Endometrial microvascular endothelial cells (primary cell): ENCODE results near the gene DDX56. TPM values are rescaled to one million over a fixed set of nuclear protein-coding genes. Genes with fewer than 3 reads are reported as not detected.

ENCODE experiments used
- in situ Hi-C: cut with HindIII; loops from 2 replicates; pipeline ENCODE4 v1.10.0; 2017; ENCODE audit warnings: low sequenced_read_pairs, low pct_unique_long_range_greater_than_20kb; ENCODE audit errors: inconsistent ontology term
- total RNA-seq: library from RNA; depleted of rRNA; stranded (reverse); fragments of >200 nt; gene quantifications from one replicate; pipeline ENCODE4 v1.2.3, GENCODE V29; 2015; ENCODE audit errors: inconsistent ontology term

Gene DDX56
- total RNA-seq, 1 donor from 2014 or later: 89.1 TPM

DNA sequence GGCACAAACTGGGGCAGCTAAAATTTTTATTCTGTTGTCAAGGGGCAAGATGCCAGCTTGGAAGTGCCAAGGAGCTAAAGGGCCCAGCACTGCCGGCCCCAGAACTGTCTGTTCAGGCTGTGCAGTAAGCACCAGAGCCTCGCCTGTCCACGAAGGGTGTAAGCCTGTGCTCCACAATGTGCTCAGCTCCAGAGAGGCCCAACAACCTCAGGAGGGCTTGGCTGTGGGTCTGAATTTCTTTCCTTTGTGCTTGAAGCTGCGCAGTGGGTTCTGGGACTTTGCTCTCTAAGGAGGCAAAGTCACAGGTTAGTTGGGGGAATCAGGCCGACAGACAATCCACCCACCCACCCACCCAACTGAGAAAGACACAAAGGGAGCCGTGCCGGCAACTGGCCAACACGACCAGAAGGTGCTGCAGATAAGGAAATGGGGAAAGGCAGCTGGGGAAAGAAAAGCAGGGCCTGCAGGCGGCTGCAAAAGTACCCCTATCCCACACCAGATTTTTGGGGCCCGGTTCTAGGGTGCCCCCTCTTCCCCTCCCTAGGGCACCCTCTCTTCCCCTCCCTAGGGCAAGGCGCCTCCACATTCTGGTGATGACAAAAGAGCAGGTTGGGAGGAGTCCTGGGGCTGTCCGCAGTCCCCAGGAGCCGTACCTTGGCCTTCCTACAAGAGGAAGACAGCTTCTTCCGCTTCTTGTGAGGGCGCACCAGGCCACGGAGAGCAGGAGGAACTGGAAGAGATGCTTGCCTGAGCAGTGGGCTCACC, 7.7 kb downstream of the DDX56 start:
- in situ Hi-C loops: loop anchor here (25.0 kb wide), 1 partner anchor 354 kb away; the partner anchor contains the start of gene YKT6

DNA sequence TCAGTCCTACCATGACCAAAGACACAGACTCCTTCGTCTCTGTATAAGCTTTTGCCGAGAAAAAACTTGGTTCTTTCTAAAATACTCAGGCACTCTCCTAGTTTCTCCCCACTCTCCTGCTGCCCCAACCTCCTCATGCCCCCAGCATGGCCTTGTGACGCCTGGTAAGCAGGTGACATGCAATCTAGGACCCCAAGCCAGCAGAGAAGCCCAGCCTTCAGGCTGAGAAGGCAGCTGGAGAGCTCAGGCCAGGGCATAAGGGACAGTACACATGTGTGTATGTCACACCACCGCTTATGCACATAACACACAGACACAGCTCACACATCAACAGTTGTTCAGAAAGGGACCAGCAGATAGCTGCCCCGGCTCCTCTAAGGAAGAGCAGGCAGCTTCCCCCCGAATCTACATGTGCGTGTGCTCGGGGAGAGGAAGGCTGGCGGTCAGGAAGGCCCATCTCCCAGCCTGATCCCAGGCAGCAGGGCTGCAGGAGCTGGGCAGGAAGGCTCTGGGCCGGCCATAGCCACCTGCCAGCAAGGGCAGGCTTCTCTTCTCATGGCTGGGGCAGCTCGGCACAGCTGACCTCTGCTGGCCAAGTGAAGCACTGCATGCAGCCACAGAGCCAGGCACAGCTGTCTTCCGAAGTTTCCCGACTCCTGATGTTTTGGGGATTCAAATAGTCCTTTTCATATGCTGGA, 8.5 kb downstream of the DDX56 start:
- in situ Hi-C loops: loop anchor here (25.0 kb wide), 1 partner anchor 353 kb away; the partner anchor contains the start of gene YKT6

DNA sequence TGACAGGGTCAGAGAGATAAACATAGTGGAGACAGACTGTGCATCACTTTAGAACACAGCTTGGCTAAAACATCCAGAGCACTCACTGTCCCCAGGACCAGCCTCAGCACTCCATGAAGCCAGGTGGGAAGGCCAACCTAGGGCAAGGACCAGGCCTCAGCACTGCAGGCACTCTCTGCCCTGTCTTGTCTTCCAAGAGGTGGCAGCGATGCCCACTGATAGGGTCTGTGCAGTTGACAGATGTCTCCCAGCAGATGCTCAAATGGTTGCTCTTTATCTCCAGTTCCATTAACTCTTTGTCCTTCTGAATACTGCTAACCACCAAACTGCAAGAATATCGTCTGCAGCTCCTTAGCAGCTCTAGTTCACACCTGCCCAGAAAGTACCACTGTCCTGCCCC, 9.1 kb downstream of the DDX56 start:
- in situ Hi-C loops: loop anchor here (25.0 kb wide), 1 partner anchor 352 kb away; the partner anchor contains the start of gene YKT6

DNA sequence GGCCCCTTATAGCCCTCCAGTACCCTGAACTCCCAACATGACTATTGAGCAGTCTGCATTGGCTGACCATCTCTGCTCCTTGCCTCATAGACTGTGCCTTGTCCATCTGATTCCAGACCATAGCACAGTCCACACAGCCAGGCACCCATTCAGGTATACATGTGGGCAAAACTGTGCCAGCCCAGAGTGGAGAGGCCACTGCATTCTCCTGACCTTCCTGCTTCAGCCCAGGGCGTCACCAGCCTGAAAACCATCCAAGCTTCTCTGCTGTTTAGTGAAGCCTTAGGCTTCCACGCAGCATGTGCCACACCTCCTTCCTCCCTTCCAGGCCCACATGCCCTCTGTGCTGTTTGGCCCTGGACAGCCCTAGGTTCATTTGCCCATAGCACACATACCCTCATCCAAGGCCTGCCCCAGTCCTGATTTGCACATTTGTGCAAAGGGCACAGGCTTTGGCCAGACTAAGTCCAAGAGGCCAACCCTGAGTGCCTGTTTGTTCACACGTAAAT, 10.5 kb downstream of the DDX56 start:
- in situ Hi-C loops: loop anchor here (25.0 kb wide), 1 partner anchor 351 kb away; the partner anchor contains the start of gene YKT6

DNA sequence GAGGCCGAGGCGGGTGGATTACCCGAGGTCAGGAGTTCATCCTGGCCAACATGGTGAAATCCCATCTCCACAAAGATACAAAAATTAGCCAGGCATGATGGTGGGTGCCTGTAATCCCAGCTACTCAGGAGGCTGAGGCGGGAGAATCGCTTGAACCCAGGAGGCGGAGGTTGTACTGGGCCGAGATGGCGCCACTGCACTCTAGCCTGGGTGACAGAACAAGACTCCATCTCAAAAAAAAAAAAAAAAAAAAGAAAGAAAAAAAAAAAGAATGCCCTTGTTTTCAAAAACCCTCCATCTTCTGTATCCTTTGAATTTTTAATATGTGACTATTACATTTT, 11.1 kb downstream of the DDX56 start:
- in situ Hi-C loops: loop anchor here (25.0 kb wide), 1 partner anchor 350 kb away; the partner anchor contains the start of gene YKT6

DNA sequence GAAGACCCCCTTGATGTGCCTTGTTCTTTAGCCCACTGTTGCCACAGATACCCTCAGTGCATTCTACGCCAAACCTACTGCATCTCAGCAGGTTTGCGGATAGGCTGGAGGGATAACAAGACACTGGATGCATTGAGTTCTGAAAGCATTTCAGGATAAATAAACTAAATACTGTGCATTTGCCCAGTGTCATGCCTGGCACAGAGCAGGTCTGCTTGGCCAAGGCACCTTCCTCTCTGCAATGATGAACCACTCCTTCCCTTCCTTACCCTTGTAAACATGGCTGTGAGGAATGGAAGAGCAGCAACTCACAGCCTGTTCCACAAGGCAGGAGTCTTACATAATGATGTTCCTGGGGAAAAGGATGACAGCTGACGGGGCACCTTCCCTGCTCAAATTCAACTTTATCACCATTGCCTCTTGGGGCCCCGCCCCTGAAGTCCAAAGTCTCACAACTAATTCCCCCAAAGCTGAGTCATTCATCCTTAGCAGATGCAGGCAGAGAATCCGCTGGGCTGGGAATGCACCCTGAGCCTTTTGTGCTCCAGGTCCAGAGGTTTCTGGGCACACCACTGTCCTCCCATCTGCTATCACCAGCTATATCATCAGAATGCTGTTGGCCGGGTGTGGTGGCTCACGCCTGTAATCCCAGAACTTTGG, 11.6 kb downstream of the DDX56 start:
- in situ Hi-C loops: loop anchor here (25.0 kb wide), 1 partner anchor 350 kb away; the partner anchor contains the start of gene YKT6

DNA sequence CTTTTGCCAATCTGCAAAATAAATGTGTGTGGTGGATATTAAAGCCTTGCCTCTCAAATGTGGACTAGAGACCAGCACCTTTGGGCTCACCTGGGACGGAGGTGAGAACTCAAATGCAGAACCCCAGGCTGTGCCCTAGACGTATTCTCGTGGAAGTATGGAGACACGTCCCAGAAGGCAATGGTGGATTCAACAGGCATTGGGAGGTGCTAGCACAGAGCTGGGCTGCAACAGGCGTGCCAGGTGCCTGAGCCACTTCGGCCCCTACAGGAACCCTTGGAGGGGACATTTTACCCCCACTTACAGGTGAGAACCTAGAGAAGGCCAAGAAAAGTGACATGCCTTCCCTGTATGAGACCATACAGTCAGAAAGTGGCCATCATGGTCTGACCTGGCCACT, 12.2 kb downstream of the DDX56 start:
- in situ Hi-C loops: loop anchor here (25.0 kb wide), 1 partner anchor 349 kb away; the partner anchor contains the start of gene YKT6

DNA sequence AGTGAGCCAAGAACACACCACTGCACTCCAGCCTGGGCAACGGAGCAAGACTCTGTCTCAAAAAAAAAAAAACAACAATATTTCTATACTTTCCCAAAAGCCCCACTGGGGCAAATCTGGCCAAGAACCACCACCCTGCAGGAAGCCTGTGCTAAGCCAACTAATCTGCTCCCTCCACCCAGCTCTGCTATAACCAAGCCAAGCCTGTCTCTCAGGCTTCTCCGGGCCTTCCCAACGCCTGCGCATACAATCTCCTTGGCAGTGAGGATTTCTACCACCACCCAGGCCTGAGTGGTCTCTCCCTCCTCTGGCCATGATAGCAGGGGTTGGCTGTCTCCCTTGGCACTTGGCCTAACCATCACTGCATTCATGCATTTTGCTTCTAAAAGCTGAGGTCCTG, 14.2 kb downstream of the DDX56 start:
- in situ Hi-C loops: loop anchor here (25.0 kb wide), 1 partner anchor 347 kb away; the partner anchor contains the start of gene YKT6

DNA sequence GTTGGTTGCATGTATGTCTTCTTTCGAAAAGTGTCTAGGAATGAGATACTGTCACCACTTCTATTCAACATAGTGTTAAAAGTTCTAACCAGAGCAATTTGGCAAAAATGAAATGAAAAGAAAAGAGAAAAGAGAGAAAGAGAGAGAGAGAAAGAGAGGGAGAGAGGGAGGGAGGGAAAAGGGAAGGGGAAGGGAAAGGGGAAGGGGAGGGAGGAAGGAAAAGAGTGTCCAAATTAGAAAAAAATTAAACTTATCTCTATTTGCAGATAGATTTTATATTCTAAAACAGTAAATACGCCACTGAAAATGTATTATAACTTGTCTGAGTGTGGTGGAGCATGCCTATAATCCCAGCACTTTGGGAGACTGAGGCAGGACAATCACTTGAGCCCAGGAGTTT, 16.2 kb downstream of the DDX56 start:
- in situ Hi-C loops: loop anchor here (25.0 kb wide), 1 partner anchor 345 kb away; the partner anchor contains the start of gene YKT6

DNA sequence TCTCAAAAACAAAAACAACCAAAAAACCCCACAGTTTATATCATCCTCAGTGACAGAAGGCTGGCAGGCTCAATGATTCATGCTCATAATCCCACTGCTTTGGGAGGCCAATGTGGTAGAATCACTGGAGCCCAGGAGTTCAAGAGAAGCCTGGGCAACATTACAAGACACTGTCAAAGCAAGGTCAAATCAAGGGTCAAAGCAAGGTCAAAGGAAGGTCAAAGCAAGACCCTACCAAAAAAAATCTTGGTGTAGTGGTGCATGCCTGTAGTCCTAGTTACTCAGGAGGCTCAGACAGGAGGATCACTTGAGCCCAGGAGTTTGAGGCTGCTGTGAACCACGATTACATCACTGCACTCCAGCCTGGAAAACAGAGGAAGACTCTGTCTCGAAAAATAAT, 18.4 kb downstream of the DDX56 start:
- in situ Hi-C loops: loop anchor here (25.0 kb wide), 1 partner anchor 343 kb away; the partner anchor contains the start of gene YKT6

DNA sequence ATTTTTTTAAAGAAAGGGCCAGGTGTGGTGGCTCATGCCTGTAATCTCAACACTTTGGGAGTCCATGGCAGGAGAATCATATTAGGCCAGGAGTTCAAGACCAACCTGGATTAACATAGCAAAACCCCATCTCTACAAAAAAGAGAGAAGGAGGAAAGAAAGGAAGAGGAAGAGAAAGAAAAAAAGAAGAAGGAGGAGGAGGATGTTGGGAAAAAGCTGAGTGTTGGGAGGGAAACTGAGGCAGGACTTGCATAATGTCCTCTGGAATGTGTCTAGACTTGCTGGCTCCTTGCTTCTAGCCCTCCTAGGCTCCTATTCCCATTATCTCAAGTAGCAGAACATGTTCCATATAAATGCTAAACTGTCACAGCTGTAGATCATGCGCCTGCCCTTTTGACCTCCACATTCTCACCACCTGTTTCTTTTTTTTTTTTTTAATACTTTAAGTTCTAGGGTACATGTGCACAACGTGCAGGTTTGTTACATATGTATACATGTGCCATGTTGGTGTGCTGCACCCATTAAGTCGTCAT, 21.2 kb downstream of the DDX56 start:
- in situ Hi-C loops: loop anchor here (25.0 kb wide), 1 partner anchor 340 kb away; the partner anchor contains the start of gene YKT6

DNA sequence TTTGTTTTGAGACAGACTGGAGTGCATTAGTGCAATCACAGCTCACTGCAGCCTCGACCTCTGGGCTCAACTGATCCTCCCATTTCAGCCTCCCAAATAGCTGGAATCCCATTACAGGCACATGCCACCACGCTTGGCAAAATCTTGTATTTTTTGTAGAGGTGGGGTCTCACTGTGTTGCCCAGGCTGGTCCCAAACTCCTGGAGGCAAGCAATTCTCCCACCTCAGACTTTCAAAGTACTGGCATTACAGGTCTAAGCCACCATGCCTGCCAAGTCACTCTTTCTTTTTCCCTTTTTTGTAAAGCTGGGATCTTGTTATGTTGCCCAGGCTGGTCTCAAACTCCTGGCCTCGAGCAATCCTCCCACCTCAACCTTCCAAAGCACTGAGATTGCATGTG, 24.3 kb downstream of the DDX56 start:
- in situ Hi-C loops: no loop called here

DNA sequence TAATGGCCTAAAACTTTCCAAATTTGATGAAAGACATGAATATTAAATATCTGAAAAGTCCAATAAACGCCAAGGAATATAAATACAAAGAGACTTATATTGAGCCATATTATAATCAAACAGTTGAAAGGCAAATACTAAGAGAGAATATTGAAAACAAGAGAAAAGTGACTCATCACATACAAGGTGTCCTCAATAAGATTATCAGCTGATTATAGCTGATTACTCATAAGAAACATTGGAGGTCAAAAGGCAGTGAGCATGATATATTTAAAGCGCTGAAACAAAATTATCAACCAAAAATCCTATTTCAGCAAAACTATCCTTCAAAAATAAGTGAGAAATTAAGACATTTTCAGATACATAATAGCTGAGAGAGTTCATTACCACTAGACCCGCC, 24.8 kb downstream of the DDX56 start:
- in situ Hi-C loops: no loop called here

DNA sequence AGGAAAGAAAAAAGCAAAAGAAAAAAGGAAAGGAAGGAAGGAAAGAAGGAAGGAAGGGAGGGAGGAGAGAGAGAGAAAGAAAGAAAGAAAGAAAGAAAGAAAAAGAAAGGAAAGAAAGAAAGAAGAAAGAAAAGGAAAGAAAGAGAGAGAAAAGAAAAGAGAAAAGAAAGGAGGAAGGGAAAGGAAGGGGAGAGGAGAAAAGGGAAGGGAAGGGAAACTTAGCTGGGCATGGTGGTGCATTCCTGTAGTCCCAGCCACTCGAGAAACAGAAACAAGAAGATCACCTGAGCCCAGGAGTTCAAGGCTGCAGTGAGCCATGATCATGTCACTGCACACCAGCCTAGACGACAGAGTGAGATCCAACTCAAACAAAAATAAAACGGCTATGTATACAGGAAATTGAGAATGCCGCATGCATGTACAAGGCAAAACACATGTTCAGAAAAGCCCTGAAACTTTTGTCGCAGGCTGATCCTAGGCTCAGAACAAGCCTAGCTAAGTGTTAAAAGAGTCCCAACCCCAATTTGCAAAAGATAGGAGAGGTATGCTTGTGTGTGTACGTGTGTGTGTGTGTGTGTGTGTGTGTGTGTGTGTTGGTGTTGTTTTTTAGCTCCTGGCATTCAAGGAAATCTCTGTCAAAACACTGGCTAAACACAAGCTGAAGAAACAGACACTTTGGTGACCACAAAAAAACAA, 26.0 kb downstream of the DDX56 start:
- in situ Hi-C loops: no loop called here

DNA sequence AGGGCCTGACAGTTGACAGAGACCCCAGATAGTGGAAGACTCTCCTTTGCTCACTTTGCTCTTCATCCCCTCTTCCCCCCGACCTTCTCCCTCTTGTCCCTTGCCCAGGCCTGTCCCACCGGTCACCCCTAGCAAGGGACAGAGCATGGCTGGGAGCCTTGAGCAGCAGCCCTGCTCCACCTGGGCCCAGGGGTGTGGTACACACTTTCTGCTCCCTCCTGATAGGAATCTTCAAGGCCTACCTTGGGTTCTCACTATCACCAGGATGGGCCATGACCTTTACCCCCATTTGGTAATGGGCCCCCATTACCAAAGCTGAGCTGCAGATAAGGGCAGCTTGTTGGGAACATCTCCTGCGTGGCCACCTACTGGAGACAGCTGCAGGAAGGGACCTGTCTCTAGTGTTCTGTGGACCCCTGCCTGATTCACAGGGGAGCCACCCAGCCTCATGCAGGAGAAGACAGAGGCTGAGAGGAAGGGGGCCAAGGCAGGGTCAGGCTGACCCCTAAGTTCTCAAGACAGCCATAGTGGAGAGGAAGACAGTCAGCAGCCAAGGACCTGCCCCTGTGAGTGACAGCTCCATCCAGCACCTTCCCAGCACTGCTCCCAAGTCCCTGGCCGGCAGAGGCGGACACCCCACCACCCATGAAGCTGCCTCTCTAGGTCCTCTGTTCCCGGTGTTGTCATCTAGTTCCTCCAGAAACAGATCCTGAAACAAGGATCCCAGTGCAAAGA, 31.7 kb downstream of the DDX56 start:
- in situ Hi-C loops: no loop called here

DNA sequence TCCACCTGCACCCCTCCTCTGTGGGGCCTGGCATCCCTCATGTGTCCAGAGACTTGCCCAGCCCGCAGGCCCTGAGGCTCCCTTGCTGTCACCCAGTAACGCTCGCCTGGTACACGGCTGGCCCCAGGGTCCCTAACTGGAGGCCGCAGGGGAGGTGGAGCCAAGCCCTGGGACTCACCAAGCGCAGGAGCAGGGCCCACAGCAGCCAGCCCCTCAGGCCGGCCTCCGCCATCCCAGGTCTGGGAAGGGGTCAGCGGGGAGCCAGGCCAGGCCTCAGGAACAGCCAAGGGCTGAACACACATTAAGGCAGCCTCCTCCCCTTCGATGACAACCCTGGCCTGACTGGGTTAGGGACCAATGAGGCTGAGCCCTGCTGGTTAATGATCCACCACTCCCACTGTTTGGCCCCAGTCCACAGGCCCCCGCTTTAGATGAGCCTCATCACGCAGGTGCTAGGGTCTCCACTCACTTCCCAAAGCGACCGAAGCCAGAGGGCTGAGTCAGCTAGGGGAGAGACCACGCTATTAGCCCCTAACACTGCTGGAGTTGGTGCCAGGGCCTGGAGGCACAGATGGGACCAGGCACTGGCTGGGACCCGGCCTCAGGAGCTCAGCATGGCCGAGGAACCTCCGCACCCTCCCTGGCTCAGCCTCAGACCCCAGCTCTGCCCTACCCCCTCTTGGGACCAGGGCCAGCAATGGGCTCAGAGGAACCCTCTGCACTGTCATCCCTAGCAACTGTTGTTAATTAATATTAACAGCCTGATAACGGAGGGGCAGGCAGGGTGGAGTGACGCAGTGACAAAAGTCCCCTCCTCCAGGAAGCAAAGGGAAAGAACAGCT, 32.5 kb downstream of the DDX56 start, which contains the start of gene NPC1L1:
TSS of gene NPC1L1 (minus strand) at position 303 of the 842 bp plus-strand sequence. CDS start at position 232, 71 bp downstream.
- in situ Hi-C loops: no loop called here

DNA sequence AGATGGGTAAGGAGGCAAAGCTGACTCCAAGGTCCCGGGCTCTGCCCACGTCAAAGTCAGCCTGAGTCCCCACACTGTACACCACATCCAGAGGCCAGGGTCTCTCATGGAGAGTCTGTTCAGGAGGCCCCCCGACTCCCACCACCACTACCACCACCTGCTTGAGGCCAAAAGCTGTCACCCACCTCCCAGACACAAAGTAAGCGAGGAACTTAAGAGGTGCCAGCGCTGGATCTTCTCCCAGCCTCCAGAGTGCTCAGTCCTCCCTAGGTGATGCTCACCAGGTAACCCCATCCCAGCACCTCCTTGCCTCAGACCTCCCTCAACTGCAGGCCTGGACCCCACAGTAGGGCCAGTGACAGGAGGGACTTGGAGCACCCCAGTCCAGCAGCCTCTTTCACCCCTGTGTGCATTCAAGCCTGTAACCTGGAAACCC, 33.1 kb downstream of the DDX56 start:
- in situ Hi-C loops: no loop called here
